Loucy (cell line): ENCODE measurements around the gene YTHDF1.

Experiments
- H2AFZ ChIP-seq: fragments of 200-600 bp; sonication (generic); 2 replicates; pipeline ENCODE4 v1.6.0; 2016; ENCODE audit warnings: antibody characterized with exemption, mild to moderate bottlenecking, low read length, moderate library complexity
- H3F3A ChIP-seq: fragments of 200-600 bp; 2 replicates; pipeline ENCODE4 v1.6.0; 2016; ENCODE audit warnings: antibody characterized with exemption, low read depth, mild to moderate bottlenecking
- H3K27me3 ChIP-seq: fragments of 200-600 bp; sonication (generic); 2 replicates; pipeline ENCODE4 v1.6.1; 2014; ENCODE audit warnings: low read length, mild to moderate bottlenecking; ENCODE audit not compliant: insufficient read depth, poor library complexity, severe bottlenecking
- H3K36me3 ChIP-seq: fragments of 200-600 bp; sonication (generic); 2 replicates; pipeline ENCODE4 v1.6.1; 2016; ENCODE audit warnings: low read length; ENCODE audit not compliant: insufficient read depth
- H3K4me1 ChIP-seq: fragments of 200-600 bp; sonication (generic); 2 replicates; pipeline ENCODE4 v1.5.1; 2014; ENCODE audit warnings: low read length, mild to moderate bottlenecking; ENCODE audit not compliant: insufficient read depth, poor library complexity, severe bottlenecking
- H3K4me2 ChIP-seq: fragments of 200-600 bp; sonication (generic); 2 replicates; pipeline ENCODE4 v1.6.0; 2014; ENCODE audit warnings: antibody characterized with exemption, low read length, low read depth, mild to moderate bottlenecking; ENCODE audit not compliant: poor library complexity, severe bottlenecking
- H3K4me3 ChIP-seq: fragments of 200-600 bp; sonication (generic); 2 replicates; pipeline ENCODE4 v1.5.1; 2014; ENCODE audit warnings: low read length, mild to moderate bottlenecking, mixed read lengths; ENCODE audit not compliant: poor library complexity, severe bottlenecking
- H3K79me2 ChIP-seq: fragments of 200-600 bp; sonication (generic); 2 replicates; pipeline ENCODE4 v1.6.1; 2014; ENCODE audit warnings: low read length; ENCODE audit not compliant: insufficient read depth
- H3K9ac ChIP-seq: fragments of 200-600 bp; sonication (generic); 2 replicates; pipeline ENCODE4 v1.6.0; 2014; ENCODE audit warnings: mild to moderate bottlenecking, low read depth, low read length, moderate library complexity; ENCODE audit not compliant: poor library complexity, severe bottlenecking
- H3K9me2 ChIP-seq: fragments of 200-600 bp; sonication (generic); replicated peaks from 2 replicates; pipeline ENCODE4 v1.6.1; 2016; ENCODE audit warnings: low read depth, low read length, mixed read lengths
- H3K9me3 ChIP-seq: fragments of 200-600 bp; sonication (generic); 2 replicates; pipeline ENCODE4 v1.6.1; 2014; ENCODE audit warnings: mild to moderate bottlenecking, antibody characterized with exemption, low read length, low read depth; ENCODE audit not compliant: insufficient read depth
- H4K20me1 ChIP-seq: fragments of 200-600 bp; sonication (generic); 2 replicates; pipeline ENCODE4 v1.6.0; 2014; ENCODE audit warnings: antibody characterized with exemption, low read length, mild to moderate bottlenecking; ENCODE audit not compliant: insufficient read depth, poor library complexity, severe bottlenecking
- CTCF ChIP-seq: fragments of 200-600 bp; sonication (generic); conservative IDR thresholded peaks from 2 replicates; pipeline ENCODE4 v1.5.1; 2014; ENCODE audit warnings: mild to moderate bottlenecking, antibody characterized with exemption, low read length
- EZH2phosphoT487 ChIP-seq: fragments of 200-600 bp; IDR thresholded peaks from 2 replicates; pipeline ENCODE4 v1.6.1; 2018; ENCODE audit warnings: antibody characterized with exemption, mild to moderate bottlenecking, moderate library complexity, borderline replicate concordance

Gene YTHDF1

GRCh38 chr20:63165356-63166192 lies 50.4 kb downstream of the YTHDF1 start:
- H4K20me1 ChIP-seq: no peaks in the 10 kb centered on the region
- H3K9me2 ChIP-seq: no peaks in the 10 kb centered on the region
- no peak overlapping the region for H3K4me2 ChIP-seq
- no peak for TF ChIP-seq EZH2phosphoT487
- TF ChIP-seq CTCF: no peak
- H3K36me3 ChIP-seq: no peaks in the 10 kb centered on the region
- H3K79me2 ChIP-seq: no peaks in the 10 kb centered on the region
- H3K4me3 ChIP-seq: no peak overlapping the region
- H3K27me3 ChIP-seq: no peaks in the 10 kb centered on the region
- H3F3A ChIP-seq: no peaks in the 10 kb centered on the region
- H3K9me3 ChIP-seq: no peaks in the 10 kb centered on the region
- H3K9ac ChIP-seq: no peak overlapping the region
- no peak overlapping the region for H2AFZ ChIP-seq
- peaks cover 11% of the 10 kb centered on the region for H3K4me1 ChIP-seq

- Histone ChIP-seq H3K36me3 (no peaks in the 10 kb centered on the region), H3K9me3 (no peaks in the 10 kb centered on the region), H3K79me2 (no peaks in the 10 kb centered on the region), H2AFZ (no peak overlapping the region), H3K27me3 (no peaks in the 10 kb centered on the region), H3K4me1 (peaks cover 11% of the 10 kb centered on the region), H3K9me2 (no peaks in the 10 kb centered on the region), H3K4me3 (no peak overlapping the region), H3F3A (no peaks in the 10 kb centered on the region), H4K20me1 (no peaks in the 10 kb centered on the region), H3K9ac (no peak overlapping the region), H3K4me2 (no peak overlapping the region)
- no peak for TF ChIP-seq CTCF
- TF ChIP-seq EZH2phosphoT487: no peak
Observed at GRCh38 chr20:63164484-63165355, 51.2 kb downstream of the YTHDF1 start.

GRCh38 chr20:63163596-63164483 lies 52.1 kb downstream of the YTHDF1 start:
- no peak overlapping the region for H3K9ac ChIP-seq
- H3K36me3 ChIP-seq: no peaks in the 10 kb centered on the region
- H2AFZ ChIP-seq: no peak overlapping the region
- H3F3A ChIP-seq: no peaks in the 10 kb centered on the region
- no peak overlapping the region for H3K4me3 ChIP-seq
- H3K9me2 ChIP-seq: no peaks in the 10 kb centered on the region
- no peaks in the 10 kb centered on the region for H3K79me2 ChIP-seq
- H3K4me1 ChIP-seq: peaks cover 11% of the 10 kb centered on the region
- no peak overlapping the region for H3K4me2 ChIP-seq
- H3K27me3 ChIP-seq: no peaks in the 10 kb centered on the region
- H4K20me1 ChIP-seq: no peaks in the 10 kb centered on the region
- H3K9me3 ChIP-seq: no peaks in the 10 kb centered on the region
- TF ChIP-seq EZH2phosphoT487: no peak
- no peak for TF ChIP-seq CTCF
